ENCODE data around the gene ATP8A1.
A peak's percentile ranks its signal among the peaks of the same experiment; 100 is the strongest.
"Not testable (repeated sequence)": the region's sequence is repeated elsewhere in the genome, so short reads cannot be mapped to it uniquely, and the experiment has no call there.

Gene ATP8A1

GRCh38 chr4:42656944-42657792 is at the start of gene ATP8A1:
TSS of gene ATP8A1 (minus strand) at chr4:42657105. CDS start at chr4:42656873, 232 bp downstream.
- peak; percentile 94 for DNase-seq

GRCh38 chr4:42706086-42706485 is 49.2 kb upstream of the ATP8A1 start:
- no peak for DNase-seq

- DNase-seq, result no peak
These were observed 46.9 kb upstream of the ATP8A1 start for GRCh38 chr4:42703813-42704212.

GRCh38 chr4:42702895-42703294 is 46.0 kb upstream of the ATP8A1 start:
- no peak for DNase-seq

- not testable (repeated sequence) for DNase-seq
These were observed 44.9 kb upstream of the ATP8A1 start for GRCh38 chr4:42701780-42702179.

GRCh38 chr4:42690537-42690936 is 33.6 kb upstream of the ATP8A1 start:
- DNase-seq, result no peak

GRCh38 chr4:42683393-42683792 is 26.5 kb upstream of the ATP8A1 start:
- no peak for DNase-seq

GRCh38 chr4:42678512-42678911 is 21.6 kb upstream of the ATP8A1 start:
- no peak for DNase-seq

GRCh38 chr4:42676066-42676951 is 19.4 kb upstream of the ATP8A1 start:
- no peak for DNase-seq

- DNase-seq, result peak; percentile 37
These were observed 16.1 kb upstream of the ATP8A1 start for GRCh38 chr4:42673082-42673425.

GRCh38 chr4:42672359-42673081 is 15.6 kb upstream of the ATP8A1 start:
- DNase-seq, result no peak

GRCh38 chr4:42671431-42672194 is 14.7 kb upstream of the ATP8A1 start:
- peak; percentile 57 for DNase-seq

- DNase-seq, result no peak
These were observed 1.4 kb upstream of the ATP8A1 start for GRCh38 chr4:42658261-42658660.

GRCh38 chr4:42656679-42656943 is 294 bp downstream of the ATP8A1 start:
- DNase-seq, result no peak

GRCh38 chr4:42655921-42656678 is 805 bp downstream of the ATP8A1 start:
- DNase-seq, result peak; percentile 58

GRCh38 chr4:42655269-42655637 is 1.7 kb downstream of the ATP8A1 start:
- DNase-seq, result no peak

GRCh38 chr4:42654631-42655268 is 2.2 kb downstream of the ATP8A1 start:
- DNase-seq, result peak; percentile 26

GRCh38 chr4:42653626-42654560 is 3.0 kb downstream of the ATP8A1 start:
- no peak for DNase-seq

GRCh38 chr4:42652529-42653231 is 4.2 kb downstream of the ATP8A1 start:
- DNase-seq, result not testable (repeated sequence)

- DNase-seq, result no peak
These were observed 7.0 kb downstream of the ATP8A1 start for GRCh38 chr4:42649870-42650269.

All from stimulated activated CD4-positive, alpha-beta T cell treated with anti-CD3 and anti-CD28 coated beads, Interleukin-15, amount 100 ng/mL, for 24 hours (primary cell).